Tibial nerve (tissue), 3 donors: ENCODE data around the gene NYNRIN.

Experiments used
- CTCF ChIP-seq, 5 experiments: fragments of 200-600 bp in 3 of 5; fragments of 450-650 bp in 2 of 5; sonication (generic) in 3 of 5; IDR thresholded peaks; one replicate each; pipeline ENCODE4 v1.5.1; 2016 to 2019; ENCODE audit warnings: antibody characterized with exemption in 5 of 5, mild to moderate bottlenecking in 3 of 5, moderate library complexity in 2 of 5
- POLR2A ChIP-seq, 2 donors: fragments of 450-650 bp; IDR thresholded peaks; one replicate each; pipeline ENCODE4 v1.6.1; 2017; ENCODE audit warnings: antibody characterized with exemption in 2 of 2, mild to moderate bottlenecking in 2 of 2, moderate library complexity in 2 of 2

DNA sequence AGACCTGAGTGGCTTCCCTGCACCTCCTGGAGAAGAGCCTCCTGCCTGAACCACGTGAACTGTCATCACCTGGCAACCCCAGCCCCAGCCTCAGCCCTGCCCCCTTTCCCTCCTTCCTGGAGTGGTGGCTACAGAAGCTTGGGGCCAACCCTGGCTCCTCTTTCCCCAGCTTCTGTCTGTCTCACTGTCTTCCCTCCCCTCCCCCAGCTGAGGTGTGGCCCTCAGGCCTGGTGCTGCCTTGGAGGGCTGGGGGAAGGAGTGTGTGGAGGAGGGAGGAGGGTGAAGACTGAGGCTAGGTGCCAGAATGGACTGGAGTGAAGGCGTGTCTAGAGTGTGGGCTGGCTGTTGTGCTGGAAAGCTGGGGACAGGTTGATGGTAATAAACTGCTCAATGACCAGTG, 21.1 kb upstream of the NYNRIN start:
- TF ChIP-seq CTCF (IDR thresholded peaks at IDR 0.05) (no peak), POLR2A (IDR thresholded peaks at IDR 0.05) (no peak)
